GM19372 (cell line): ENCODE results near the gene ACSM6.
"Not testable (repeated sequence)": the region's sequence is repeated elsewhere in the genome, so short reads cannot be mapped to it uniquely, and the experiment has no call there.

Experiments used
- ATAC-seq: cut with Tn5 transposase; IDR thresholded peaks from one replicate; pipeline ENCODE4 v1.9.1; 2021; ENCODE audit warnings: mild to moderate bottlenecking, low read depth, moderate library complexity; ENCODE audit not compliant: unreplicated experiment

ACSM6 gene

GRCh38 chr10:95214369-95214768 is 20.3 kb downstream of the ACSM6 start:
- no peak for ATAC-seq

GRCh38 chr10:95214793-95215192 is 20.8 kb downstream of the ACSM6 start:
- ATAC-seq, result no peak

GRCh38 chr10:95217476-95217875 is 23.4 kb downstream of the ACSM6 start:
- no peak for ATAC-seq

GRCh38 chr10:95220539-95220938 is 26.5 kb downstream of the ACSM6 start:
- no peak for ATAC-seq

- no peak for ATAC-seq
Observed at GRCh38 chr10:95221124-95221523, 27.1 kb downstream of the ACSM6 start.

GRCh38 chr10:95225136-95225535 is 31.1 kb downstream of the ACSM6 start:
- ATAC-seq, result no peak

GRCh38 chr10:95228934-95229723 is 35.1 kb downstream of the ACSM6 start:
- ATAC-seq, result not testable (repeated sequence)

GRCh38 chr10:95229724-95230627 is 35.9 kb downstream of the ACSM6 start:
- no peak for ATAC-seq

- peak; percentile 82 for ATAC-seq
Observed at GRCh38 chr10:95230677-95231586, 36.9 kb downstream of the ACSM6 start.

- no peak for ATAC-seq
Observed at GRCh38 chr10:95233377-95234034, 39.5 kb downstream of the ACSM6 start.

GRCh38 chr10:95234951-95235350 is 40.9 kb downstream of the ACSM6 start:
- no peak for ATAC-seq

GRCh38 chr10:95235676-95236067 is 41.6 kb downstream of the ACSM6 start:
- ATAC-seq, result no peak

GRCh38 chr10:95236068-95236903 is 42.2 kb downstream of the ACSM6 start:
- peak; percentile 96 for ATAC-seq

- no peak for ATAC-seq
Observed at GRCh38 chr10:95237376-95238170, 43.5 kb downstream of the ACSM6 start.

GRCh38 chr10:95240096-95240495 is 46.1 kb downstream of the ACSM6 start:
- ATAC-seq, result not testable (repeated sequence)

GRCh38 chr10:95240811-95241210 is 46.8 kb downstream of the ACSM6 start:
- no peak for ATAC-seq

GRCh38 chr10:95241533-95241932 is 47.5 kb downstream of the ACSM6 start:
- ATAC-seq, result no peak

- ATAC-seq, result no peak
Observed at GRCh38 chr10:95242581-95243317, 48.7 kb downstream of the ACSM6 start.
